DOHH2 (cell line): ENCODE results near the gene ZNF695.
"Not testable (repeated sequence)": the region's sequence is repeated elsewhere in the genome, so short reads cannot be mapped to it uniquely, and the experiment has no call there.

Experiments
- EZH2phosphoT487 ChIP-seq: fragments of 200-600 bp; sonication (generic); IDR thresholded peaks from 2 replicates; pipeline ENCODE4 v1.6.1; 2017; ENCODE audit warnings: borderline replicate concordance, mild to moderate bottlenecking, antibody characterized with exemption, low read length, moderate library complexity, mixed read lengths
- TF ChIP-seq, protein P1 (sequence below): fragments of 200-600 bp; sonication (generic); IDR thresholded peaks from one replicate; pipeline ENCODE4 v1.5.1; 2014; ENCODE audit warnings: antibody characterized with exemption, mild to moderate bottlenecking, low read depth, low read length; ENCODE audit not compliant: poor library complexity, severe bottlenecking

GRCh38 chr1:247004081-247004480 lies 3.8 kb downstream of the ZNF695 start:
- TF ChIP-seq, protein P1, sequence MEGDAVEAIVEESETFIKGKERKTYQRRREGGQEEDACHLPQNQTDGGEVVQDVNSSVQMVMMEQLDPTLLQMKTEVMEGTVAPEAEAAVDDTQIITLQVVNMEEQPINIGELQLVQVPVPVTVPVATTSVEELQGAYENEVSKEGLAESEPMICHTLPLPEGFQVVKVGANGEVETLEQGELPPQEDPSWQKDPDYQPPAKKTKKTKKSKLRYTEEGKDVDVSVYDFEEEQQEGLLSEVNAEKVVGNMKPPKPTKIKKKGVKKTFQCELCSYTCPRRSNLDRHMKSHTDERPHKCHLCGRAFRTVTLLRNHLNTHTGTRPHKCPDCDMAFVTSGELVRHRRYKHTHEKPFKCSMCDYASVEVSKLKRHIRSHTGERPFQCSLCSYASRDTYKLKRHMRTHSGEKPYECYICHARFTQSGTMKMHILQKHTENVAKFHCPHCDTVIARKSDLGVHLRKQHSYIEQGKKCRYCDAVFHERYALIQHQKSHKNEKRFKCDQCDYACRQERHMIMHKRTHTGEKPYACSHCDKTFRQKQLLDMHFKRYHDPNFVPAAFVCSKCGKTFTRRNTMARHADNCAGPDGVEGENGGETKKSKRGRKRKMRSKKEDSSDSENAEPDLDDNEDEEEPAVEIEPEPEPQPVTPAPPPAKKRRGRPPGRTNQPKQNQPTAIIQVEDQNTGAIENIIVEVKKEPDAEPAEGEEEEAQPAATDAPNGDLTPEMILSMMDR, result not testable (repeated sequence)
- TF ChIP-seq EZH2phosphoT487, result not testable (repeated sequence)
